Measurements from ENCODE around the gene SMIM32. TPM values are rescaled to one million over a fixed set of nuclear protein-coding genes. Genes with fewer than 3 reads are reported as not detected.

Gene SMIM32
- total and polyA plus RNA-seq, 2 of the 13 experiments (the other 11 are each of a cell fraction or from before 2014, with no cell fraction given) = 0.15 to 0.20 TPM

DNA sequence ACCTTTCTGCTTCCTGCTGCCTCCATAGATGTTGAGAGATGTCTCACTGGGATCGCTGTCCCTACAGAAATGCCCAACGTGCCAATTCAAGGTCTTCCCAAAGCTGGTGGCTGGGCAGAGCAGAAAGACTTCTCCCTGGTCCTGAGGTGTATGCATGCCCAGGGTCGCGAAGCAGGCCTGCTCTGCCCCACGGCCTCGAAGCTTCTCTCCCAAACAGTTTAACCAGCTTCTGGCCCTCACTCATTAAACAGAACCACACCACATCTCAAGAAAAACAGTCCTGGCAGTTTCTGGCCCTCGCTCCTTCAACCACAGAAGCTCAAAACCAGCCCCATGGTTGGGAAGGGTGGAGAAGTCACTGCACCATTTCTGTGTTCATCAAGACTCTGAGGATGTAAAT lies 14.7 kb upstream of the SMIM32 start:
- Histone ChIP-seq H3K27ac (ENCODE audit: extremely low read length, insufficient read depth, low read length) (no peak overlapping the region), H3K4me1 (ENCODE audit: insufficient read depth, low read length) (no peaks in the 10 kb centered on the region), H3K36me3 (replicated peaks in 1 of 2; ENCODE audit: control insufficient read depth in 1 of 2, insufficient read depth in 2 of 2, low read length in 2 of 2) (no peaks in the 10 kb centered on the region), H2AFZ (ENCODE audit: low read length) (no peak overlapping the region), H3K9ac (ENCODE audit: insufficient read depth, low read depth, low read length) (no peak overlapping the region), H3K4me2 (ENCODE audit: low read depth, low read length) (no peak overlapping the region), H3K9me3 (ENCODE audit: low read length) (no peaks in the 10 kb centered on the region), H3K79me2 (ENCODE audit: insufficient read depth, low read length) (no peaks in the 10 kb centered on the region), H3K4me3 (replicated peaks in 1 of 3; ENCODE audit: insufficient read depth in 1 of 3, low read depth in 2 of 3, low read length in 3 of 3) (no peak overlapping the region), H4K20me1 (ENCODE audit: insufficient read depth, low read length) (no peaks in the 10 kb centered on the region), H3K27me3 (ENCODE audit: control insufficient read depth in 1 of 2, insufficient read depth in 2 of 2, low read length in 2 of 2) (peaks cover 0 to 41% of the 10 kb centered on the region in 2 experiments; a peak in 3 of 5 replicates)
- no peak for FAIRE-seq
- ChIA-PET CTCF (ENCODE audit: low intra/inter-chr PET ratio, low total read pairs) (no interaction called here), POLR2A (no interaction called here)
- intact Hi-C loops (cut with micrococcal nuclease; ENCODE audit: unreplicated experiment) = no loop called here
- DNase-seq (ENCODE audit: low spot score) = no peak
- 35% methylated on average over 5 of the region's 7 CpGs for WGBS (ENCODE audit: low lambda C conversion rate)
- BruUV-seq (replicated peaks) = no TSS peak
- TF ChIP-seq SCMH1 (CRISPR knock-in tag; IDR thresholded peaks at IDR 0.05; ENCODE audit: borderline replicate concordance) = no peak
- TF ChIP-seq ZNF468 (CRISPR knock-in tag; IDR thresholded peaks at IDR 0.05) = no peak
- ATAC-seq = no peak
- in situ Hi-C loops (cut with HindIII; ENCODE audit: extremely low pct_ligation_motif_present, low pct_unique_long_range_greater_than_20kb) = no loop called here

DNA sequence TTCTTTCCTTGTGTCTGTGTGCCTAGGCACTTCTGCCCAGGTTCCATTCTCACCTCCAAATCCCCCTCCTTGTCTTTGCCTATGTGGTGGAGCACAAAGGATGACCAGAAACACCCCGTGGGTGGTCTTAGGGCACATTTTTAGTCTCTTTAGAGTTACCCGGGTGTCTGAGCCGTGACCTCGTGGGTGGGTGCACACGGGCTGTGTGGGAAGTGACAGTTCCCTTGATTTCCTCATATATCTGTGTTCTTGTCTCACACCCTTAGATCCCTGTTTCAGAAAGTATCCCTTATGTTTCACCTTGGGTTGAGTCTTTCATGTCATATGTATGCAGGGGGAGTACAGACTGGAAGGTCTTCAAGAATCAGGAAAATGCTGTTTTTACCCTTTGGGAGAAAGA lies 13.4 kb upstream of the SMIM32 start:
- no peak for DNase-seq (ENCODE audit: low spot score)
- Histone ChIP-seq H3K4me2 (ENCODE audit: low read depth, low read length) (no peak overlapping the region), H2AFZ (ENCODE audit: low read length) (no peak overlapping the region), H3K4me3 (replicated peaks in 1 of 3; ENCODE audit: insufficient read depth in 1 of 3, low read depth in 2 of 3, low read length in 3 of 3) (no peak overlapping the region), H3K27me3 (ENCODE audit: control insufficient read depth in 1 of 2, insufficient read depth in 2 of 2, low read length in 2 of 2) (peaks cover 0 to 44% of the 10 kb centered on the region in 2 experiments; a peak in 3 of 5 replicates), H3K79me2 (ENCODE audit: insufficient read depth, low read length) (no peaks in the 10 kb centered on the region), H3K4me1 (ENCODE audit: insufficient read depth, low read length) (no peaks in the 10 kb centered on the region), H3K9me3 (ENCODE audit: low read length) (no peaks in the 10 kb centered on the region), H3K27ac (ENCODE audit: extremely low read length, insufficient read depth, low read length) (no peak overlapping the region), H3K36me3 (replicated peaks in 1 of 2; ENCODE audit: control insufficient read depth in 1 of 2, insufficient read depth in 2 of 2, low read length in 2 of 2) (no peaks in the 10 kb centered on the region), H4K20me1 (ENCODE audit: insufficient read depth, low read length) (no peaks in the 10 kb centered on the region), H3K9ac (ENCODE audit: insufficient read depth, low read depth, low read length) (no peak overlapping the region)
- intact Hi-C loops (cut with micrococcal nuclease; ENCODE audit: unreplicated experiment) = no loop called here
- 15% methylated on average over 5 of the region's 5 CpGs for WGBS (ENCODE audit: low lambda C conversion rate)
- POLR2A ChIA-PET = no interaction called here
- ATAC-seq = no peak
- FAIRE-seq = no peak
- CTCF ChIA-PET (ENCODE audit: low intra/inter-chr PET ratio, low total read pairs) = no interaction called here
- in situ Hi-C loops (cut with HindIII; ENCODE audit: extremely low pct_ligation_motif_present, low pct_unique_long_range_greater_than_20kb) = no loop called here
- TF ChIP-seq EZH2 (conservative IDR thresholded peaks at IDR 0.05; ENCODE audit: low read depth, low read length) (no peak), RBAK (CRISPR knock-in tag; IDR thresholded peaks at IDR 0.05) (no peak)
- no TSS peak for BruUV-seq (replicated peaks)
